ENCODE measurements around the gene NAPB.

Gene NAPB

GRCh38 chr20:23404196-23404595, 17.1 kb downstream of the NAPB start:
- DNase-seq = no peak

- DNase-seq = no peak
Measured at GRCh38 chr20:23403751-23404150, 17.5 kb downstream of the NAPB start.

GRCh38 chr20:23401051-23401450, 20.2 kb downstream of the NAPB start:
- no peak for DNase-seq

- DNase-seq = no peak
Measured at GRCh38 chr20:23399568-23400241, 21.6 kb downstream of the NAPB start.

- DNase-seq = no peak
Measured at GRCh38 chr20:23397961-23398360, 23.3 kb downstream of the NAPB start.

GRCh38 chr20:23396950-23397627, 24.2 kb downstream of the NAPB start:
- DNase-seq = no peak

- no peak for DNase-seq
Measured at GRCh38 chr20:23393996-23394775, 27.1 kb downstream of the NAPB start.

- no peak for DNase-seq
Measured at GRCh38 chr20:23391707-23392310, 29.5 kb downstream of the NAPB start.

- no peak for DNase-seq
Measured at GRCh38 chr20:23390091-23390774, 31.1 kb downstream of the NAPB start.

GRCh38 chr20:23387118-23387443, 34.2 kb downstream of the NAPB start:
- no peak for DNase-seq

GRCh38 chr20:23386304-23387117, 34.8 kb downstream of the NAPB start:
- DNase-seq = no peak

GRCh38 chr20:23381876-23382275, 39.4 kb downstream of the NAPB start:
- no peak for DNase-seq

GRCh38 chr20:23379772-23380171, 41.5 kb downstream of the NAPB start:
- DNase-seq = no peak

- DNase-seq = no peak
Measured at GRCh38 chr20:23375827-23376226, 45.5 kb downstream of the NAPB start.

GRCh38 chr20:23374441-23374840, 46.8 kb downstream of the NAPB start:
- no peak for DNase-seq

- DNase-seq = no peak
Measured at GRCh38 chr20:23371496-23371895, 49.8 kb downstream of the NAPB start.

- no peak for DNase-seq
Measured at GRCh38 chr20:23370873-23371272, 50.4 kb downstream of the NAPB start.

GRCh38 chr20:23370274-23370673, 51.0 kb downstream of the NAPB start:
- no peak for DNase-seq

GRCh38 chr20:23369072-23369823, 52.0 kb downstream of the NAPB start:
- no peak for DNase-seq

- DNase-seq = no peak
Measured at GRCh38 chr20:23368316-23369071, 52.8 kb downstream of the NAPB start.

- DNase-seq = no peak
Measured at GRCh38 chr20:23367770-23368169, 53.5 kb downstream of the NAPB start.
